HG02623 (cell line): ENCODE data around the gene KCNQ1OT1.

ENCODE experiments used
- ATAC-seq: cut with Tn5 transposase; IDR thresholded peaks from one replicate; pipeline ENCODE4 v1.9.1; 2021; ENCODE audit warnings: moderate library complexity; ENCODE audit not compliant: unreplicated experiment

KCNQ1OT1 gene

GRCh38 chr11:2721210-2721916 lies 21.6 kb upstream of the KCNQ1OT1 start:
- no peak for ATAC-seq

GRCh38 chr11:2719831-2720590 lies 20.2 kb upstream of the KCNQ1OT1 start:
- no peak for ATAC-seq

- no peak for ATAC-seq
Measured at GRCh38 chr11:2718817-2719438, 19.1 kb upstream of the KCNQ1OT1 start.

GRCh38 chr11:2717561-2718325 lies 17.9 kb upstream of the KCNQ1OT1 start:
- ATAC-seq, result no peak

GRCh38 chr11:2716376-2717095 lies 16.7 kb upstream of the KCNQ1OT1 start:
- no peak for ATAC-seq

GRCh38 chr11:2715716-2716350 lies 16.0 kb upstream of the KCNQ1OT1 start:
- no peak for ATAC-seq

GRCh38 chr11:2714871-2715270 lies 15.1 kb upstream of the KCNQ1OT1 start:
- no peak for ATAC-seq

- no peak for ATAC-seq
Measured at GRCh38 chr11:2714463-2714800, 14.6 kb upstream of the KCNQ1OT1 start.

- no peak for ATAC-seq
Measured at GRCh38 chr11:2713661-2714462, 14.1 kb upstream of the KCNQ1OT1 start.

- no peak for ATAC-seq
Measured at GRCh38 chr11:2713094-2713493, 13.3 kb upstream of the KCNQ1OT1 start.

GRCh38 chr11:2711161-2711560 lies 11.4 kb upstream of the KCNQ1OT1 start:
- no peak for ATAC-seq

- ATAC-seq, result no peak
Measured at GRCh38 chr11:2709429-2709828, 9.6 kb upstream of the KCNQ1OT1 start.

- ATAC-seq, result no peak
Measured at GRCh38 chr11:2708757-2709281, 9.0 kb upstream of the KCNQ1OT1 start.

- ATAC-seq, result no peak
Measured at GRCh38 chr11:2708151-2708581, 8.4 kb upstream of the KCNQ1OT1 start.

- no peak for ATAC-seq
Measured at GRCh38 chr11:2707736-2708135, 7.9 kb upstream of the KCNQ1OT1 start.

- no peak for ATAC-seq
Measured at GRCh38 chr11:2706321-2706720, 6.5 kb upstream of the KCNQ1OT1 start.

- no peak for ATAC-seq
Measured at GRCh38 chr11:2704896-2705606, 5.3 kb upstream of the KCNQ1OT1 start.

- ATAC-seq, result no peak
Measured at GRCh38 chr11:2704356-2704755, 4.6 kb upstream of the KCNQ1OT1 start.
